ENCODE results near the gene COG5.

Gene COG5

GRCh38 chr7:107453388-107453787 lies 110.3 kb downstream of the COG5 start:
- Histone ChIP-seq H3K27me3 (ENCODE audit: insufficient read depth, low read depth, severe bottlenecking) (no peaks in the 10 kb centered on the region), H3K4me3 (ENCODE audit: low read depth, low read length) (no peak overlapping the region), H3K36me3 (no peaks in the 10 kb centered on the region; the same call in 1 of the 2 replicates), H3K9me3 (ENCODE audit: severe bottlenecking) (no peaks in the 10 kb centered on the region), H3K27ac (no peak overlapping the region)
- no peak for DNase-seq
- TF ChIP-seq CTCF (IDR thresholded peaks at IDR 0.05; ENCODE audit: low read depth, low read length), result no peak

- no peaks in the 10 kb centered on the region for H3K9me3 ChIP-seq (ENCODE audit: severe bottlenecking)
- H3K27me3 ChIP-seq (ENCODE audit: insufficient read depth, low read depth, severe bottlenecking), result no peaks in the 10 kb centered on the region
- DNase-seq, result no peak
- TF ChIP-seq CTCF (IDR thresholded peaks at IDR 0.05; ENCODE audit: low read depth, low read length), result no peak
- H3K27ac ChIP-seq, result no peak overlapping the region
- no peak overlapping the region for H3K4me3 ChIP-seq (ENCODE audit: low read depth, low read length)
- no peaks in the 10 kb centered on the region for H3K36me3 ChIP-seq
These were observed 112.8 kb downstream of the COG5 start for GRCh38 chr7:107450970-107451369.

- Histone ChIP-seq H3K27ac (no peak overlapping the region), H3K4me3 (ENCODE audit: low read depth, low read length) (no peak overlapping the region)
- DNase-seq, result no peak
These were observed 116.7 kb downstream of the COG5 start for GRCh38 chr7:107446988-107447387.

GRCh38 chr7:107446531-107446930 lies 117.2 kb downstream of the COG5 start:
- H3K36me3 ChIP-seq, result no peaks in the 10 kb centered on the region
- no peaks in the 10 kb centered on the region for H3K27me3 ChIP-seq (ENCODE audit: insufficient read depth, low read depth, severe bottlenecking)
- H3K4me3 ChIP-seq (ENCODE audit: low read depth, low read length), result no peak overlapping the region
- DNase-seq, result no peak
- H3K27ac ChIP-seq, result no peak overlapping the region
- no peaks in the 10 kb centered on the region for H3K9me3 ChIP-seq (ENCODE audit: severe bottlenecking)
- no peak for TF ChIP-seq CTCF (IDR thresholded peaks at IDR 0.05; ENCODE audit: low read depth, low read length)

More at GRCh38 chr7:107446988-107447387, 116.7 kb downstream of the COG5 start:
- Histone ChIP-seq H3K27me3 (ENCODE audit: insufficient read depth, low read depth, severe bottlenecking) (no peaks in the 10 kb centered on the region), H3K36me3 (no peaks in the 10 kb centered on the region), H3K9me3 (ENCODE audit: severe bottlenecking) (no peaks in the 10 kb centered on the region)
- TF ChIP-seq CTCF (IDR thresholded peaks at IDR 0.05; ENCODE audit: low read depth, low read length), result no peak

GRCh38 chr7:107442678-107443077 lies 121.0 kb downstream of the COG5 start:
- Histone ChIP-seq H3K36me3 (no peaks in the 10 kb centered on the region), H3K4me3 (ENCODE audit: low read depth, low read length) (no peak overlapping the region), H3K27ac (no peak overlapping the region), H3K9me3 (ENCODE audit: severe bottlenecking) (no peaks in the 10 kb centered on the region), H3K27me3 (ENCODE audit: insufficient read depth, low read depth, severe bottlenecking) (no peaks in the 10 kb centered on the region)
- no peak for DNase-seq
- TF ChIP-seq CTCF (IDR thresholded peaks at IDR 0.05; ENCODE audit: low read depth, low read length), result no peak

Data from WERI-Rb-1 (cell line).